Activated naive CD8-positive, alpha-beta T cell treated with anti-CD3 and anti-CD28 coated beads, Interleukin-2, amount 10 ng/mL, durations not matched to agents 7 days and 5 days (primary cell): ENCODE results near the gene MCUR1. TPM values are rescaled to one million over a fixed set of nuclear protein-coding genes. Genes with fewer than 3 reads are reported as not detected.

Experiments used
- total RNA-seq, 2 experiments: library from RNA; stranded (reverse); gene quantifications; one replicate each; pipeline ENCODE4 v1.2.3, GENCODE V29; 2021

Gene MCUR1
- total RNA-seq, 2 experiments from 2014 or later = 16.4 to 18.4 TPM

Other genes with a start within 250 kb of the MCUR1 start
- 10 to 100 TPM; 15.9 to 16.3 TPM for gene SIRT5, start 240.0 kb downstream of the MCUR1 start, total RNA-seq
- gene NOL7, start 199.2 kb downstream of the MCUR1 start, total RNA-seq = 10 to 100 TPM; 54.0 to 55.5 TPM
- gene RANBP9, start 102.7 kb downstream of the MCUR1 start, total RNA-seq = 10 to 100 TPM; 55.3 to 56.3 TPM
- gene RNF182, start 110.4 kb upstream of the MCUR1 start, total RNA-seq = not detected